HEK293 (cell line): ENCODE measurements around the gene KIAA0319L.
A peak's percentile ranks its signal among the peaks of the same experiment; 100 is the strongest.

Experiments
- CTCF ChIA-PET: fragments of 350-600 bp; formaldehyde crosslinking; extraction: SDS; loops from one replicate; lab custom pipeline; 2021; ENCODE audit warnings: antibody characterized with exemption; lab: Yijun Ruan, JAX
- POLR2A ChIA-PET: fragments of 300-600 bp; formaldehyde crosslinking; extraction: SDS; loops from one replicate; lab custom pipeline; 2020; ENCODE audit warnings: antibody characterized with exemption, inconsistent platforms; lab: Yijun Ruan, JAX
- H3K27ac ChIP-seq: fragments of 200-500 bp; sonication (Bioruptor generic); 2 replicates; pipeline ENCODE4 v1.5.1; 2014; ENCODE audit warnings: low read depth, low read length, control low read depth, inconsistent platforms; ENCODE audit errors: extremely low read depth
- H3K36me3 ChIP-seq, 2 experiments: fragments of 200-500 bp in 1 of 2; sonication (Bioruptor generic) in 1 of 2; 1 replicate in 1 of 2; 2 replicates in 1 of 2; pipeline ENCODE4 v1.5.1; 2014 to 2017; ENCODE audit warnings: inconsistent platforms in 2 of 2, low read length in 2 of 2; ENCODE audit not compliant: control insufficient read depth in 2 of 2, insufficient read depth in 1 of 2
- H3K4me1 ChIP-seq: fragments of 200-500 bp; sonication (Bioruptor generic); 2 replicates; pipeline ENCODE4 v1.5.1; 2014; ENCODE audit warnings: mild to moderate bottlenecking, low read length, inconsistent platforms; ENCODE audit not compliant: control insufficient read depth, insufficient read depth
- H3K4me3 ChIP-seq: 2 replicates; pipeline ENCODE4 v1.5.1; 2011; ENCODE audit warnings: low read depth, mild to moderate bottlenecking, control low read depth, low read length, moderate library complexity
- H3K9me3 ChIP-seq: fragments of 200-500 bp; sonication (Bioruptor generic); 2 replicates; pipeline ENCODE4 v1.5.1; 2014; ENCODE audit warnings: low read depth, low read length, inconsistent platforms; ENCODE audit not compliant: control insufficient read depth, insufficient read depth
- FEZF1 ChIP-seq: fragments of 450-650 bp; formaldehyde crosslinking; IDR thresholded peaks from 2 replicates; pipeline ENCODE4 v1.5.1; 2016; ENCODE audit warnings: missing biosample characterization, missing genetic modification characterization
- ZNF221 ChIP-seq: fragments of 450-650 bp; formaldehyde crosslinking; IDR thresholded peaks from 2 replicates; pipeline ENCODE4 v1.5.1; 2017; ENCODE audit warnings: missing biosample characterization, missing genetic modification characterization, borderline replicate concordance
- ZNF292 ChIP-seq: fragments of 450-650 bp; formaldehyde crosslinking; IDR thresholded peaks from 2 replicates; pipeline ENCODE4 v1.5.1; 2016; ENCODE audit warnings: low read depth, missing biosample characterization, missing genetic modification characterization, borderline replicate concordance
- ZNF510 ChIP-seq: fragments of 450-650 bp; formaldehyde crosslinking; IDR thresholded peaks from 2 replicates; pipeline ENCODE4 v1.5.1; 2018; ENCODE audit warnings: mild to moderate bottlenecking, missing genetic modification characterization, missing biosample characterization; ENCODE audit not compliant: insufficient replicate concordance
- ZNF610 ChIP-seq: fragments of 450-650 bp; formaldehyde crosslinking; IDR thresholded peaks from 2 replicates; pipeline ENCODE4 v1.5.1; 2016; ENCODE audit warnings: missing biosample characterization, missing genetic modification characterization, borderline replicate concordance
- TF ChIP-seq, protein P1 (sequence below): fragments of 450-650 bp; formaldehyde crosslinking; IDR thresholded peaks from 2 replicates; pipeline ENCODE4 v1.5.1; 2016; ENCODE audit warnings: missing biosample characterization, missing genetic modification characterization
- TF ChIP-seq, protein P2 (sequence below): fragments of 450-650 bp; formaldehyde crosslinking; IDR thresholded peaks from 2 replicates; pipeline ENCODE4 v1.5.1; 2016; ENCODE audit warnings: missing biosample characterization, missing genetic modification characterization
- TF ChIP-seq, protein P3 (sequence below): fragments of 450-650 bp; formaldehyde crosslinking; IDR thresholded peaks from 2 replicates; pipeline ENCODE4 v1.5.1; 2016; ENCODE audit warnings: missing biosample characterization, missing genetic modification characterization
- TF ChIP-seq, protein P4 (sequence below): fragments of 450-650 bp; formaldehyde crosslinking; IDR thresholded peaks from 2 replicates; pipeline ENCODE4 v1.5.1; 2017; ENCODE audit warnings: missing biosample characterization, missing genetic modification characterization
- TF ChIP-seq, protein P5 (sequence below): fragments of 450-650 bp; formaldehyde crosslinking; IDR thresholded peaks from 2 replicates; pipeline ENCODE4 v1.5.1; 2016; ENCODE audit warnings: missing biosample characterization, missing genetic modification characterization, borderline replicate concordance
- TF ChIP-seq, protein P6 (sequence below): fragments of 450-650 bp; formaldehyde crosslinking; IDR thresholded peaks from 2 replicates; pipeline ENCODE4 v1.5.1; 2017; ENCODE audit warnings: missing biosample characterization, missing genetic modification characterization

Gene KIAA0319L

DNA sequence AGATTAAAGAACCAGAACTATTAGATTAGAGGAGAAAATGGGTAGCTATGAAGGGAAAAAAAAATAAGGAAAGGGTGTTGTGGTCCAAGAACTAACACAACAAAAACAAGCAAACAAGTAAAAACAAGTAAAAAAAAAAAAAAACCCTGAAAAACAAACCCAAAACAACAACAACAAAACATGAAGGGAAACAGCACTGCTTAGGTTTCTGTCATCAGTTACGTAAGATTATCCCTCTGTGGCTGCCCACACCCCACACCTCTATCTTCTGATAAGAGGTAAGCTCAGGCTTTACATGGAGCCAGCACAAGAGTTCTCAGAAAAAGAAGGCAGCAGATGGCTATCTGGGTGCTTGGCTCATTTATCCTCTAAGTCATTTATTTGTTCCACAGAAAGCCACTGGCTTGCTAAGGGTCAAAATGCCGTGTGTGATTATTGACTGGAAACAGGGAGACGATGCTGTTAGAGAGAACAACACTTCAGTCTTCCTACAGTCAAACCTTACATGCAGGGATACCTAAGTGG, 57.5 kb downstream of the KIAA0319L start (continued):
- TF ChIP-seq, protein P1, sequence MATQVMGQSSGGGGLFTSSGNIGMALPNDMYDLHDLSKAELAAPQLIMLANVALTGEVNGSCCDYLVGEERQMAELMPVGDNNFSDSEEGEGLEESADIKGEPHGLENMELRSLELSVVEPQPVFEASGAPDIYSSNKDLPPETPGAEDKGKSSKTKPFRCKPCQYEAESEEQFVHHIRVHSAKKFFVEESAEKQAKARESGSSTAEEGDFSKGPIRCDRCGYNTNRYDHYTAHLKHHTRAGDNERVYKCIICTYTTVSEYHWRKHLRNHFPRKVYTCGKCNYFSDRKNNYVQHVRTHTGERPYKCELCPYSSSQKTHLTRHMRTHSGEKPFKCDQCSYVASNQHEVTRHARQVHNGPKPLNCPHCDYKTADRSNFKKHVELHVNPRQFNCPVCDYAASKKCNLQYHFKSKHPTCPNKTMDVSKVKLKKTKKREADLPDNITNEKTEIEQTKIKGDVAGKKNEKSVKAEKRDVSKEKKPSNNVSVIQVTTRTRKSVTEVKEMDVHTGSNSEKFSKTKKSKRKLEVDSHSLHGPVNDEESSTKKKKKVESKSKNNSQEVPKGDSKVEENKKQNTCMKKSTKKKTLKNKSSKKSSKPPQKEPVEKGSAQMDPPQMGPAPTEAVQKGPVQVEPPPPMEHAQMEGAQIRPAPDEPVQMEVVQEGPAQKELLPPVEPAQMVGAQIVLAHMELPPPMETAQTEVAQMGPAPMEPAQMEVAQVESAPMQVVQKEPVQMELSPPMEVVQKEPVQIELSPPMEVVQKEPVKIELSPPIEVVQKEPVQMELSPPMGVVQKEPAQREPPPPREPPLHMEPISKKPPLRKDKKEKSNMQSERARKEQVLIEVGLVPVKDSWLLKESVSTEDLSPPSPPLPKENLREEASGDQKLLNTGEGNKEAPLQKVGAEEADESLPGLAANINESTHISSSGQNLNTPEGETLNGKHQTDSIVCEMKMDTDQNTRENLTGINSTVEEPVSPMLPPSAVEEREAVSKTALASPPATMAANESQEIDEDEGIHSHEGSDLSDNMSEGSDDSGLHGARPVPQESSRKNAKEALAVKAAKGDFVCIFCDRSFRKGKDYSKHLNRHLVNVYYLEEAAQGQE: no peak
- TF ChIP-seq ZNF610: no peak
- TF ChIP-seq, protein P2, sequence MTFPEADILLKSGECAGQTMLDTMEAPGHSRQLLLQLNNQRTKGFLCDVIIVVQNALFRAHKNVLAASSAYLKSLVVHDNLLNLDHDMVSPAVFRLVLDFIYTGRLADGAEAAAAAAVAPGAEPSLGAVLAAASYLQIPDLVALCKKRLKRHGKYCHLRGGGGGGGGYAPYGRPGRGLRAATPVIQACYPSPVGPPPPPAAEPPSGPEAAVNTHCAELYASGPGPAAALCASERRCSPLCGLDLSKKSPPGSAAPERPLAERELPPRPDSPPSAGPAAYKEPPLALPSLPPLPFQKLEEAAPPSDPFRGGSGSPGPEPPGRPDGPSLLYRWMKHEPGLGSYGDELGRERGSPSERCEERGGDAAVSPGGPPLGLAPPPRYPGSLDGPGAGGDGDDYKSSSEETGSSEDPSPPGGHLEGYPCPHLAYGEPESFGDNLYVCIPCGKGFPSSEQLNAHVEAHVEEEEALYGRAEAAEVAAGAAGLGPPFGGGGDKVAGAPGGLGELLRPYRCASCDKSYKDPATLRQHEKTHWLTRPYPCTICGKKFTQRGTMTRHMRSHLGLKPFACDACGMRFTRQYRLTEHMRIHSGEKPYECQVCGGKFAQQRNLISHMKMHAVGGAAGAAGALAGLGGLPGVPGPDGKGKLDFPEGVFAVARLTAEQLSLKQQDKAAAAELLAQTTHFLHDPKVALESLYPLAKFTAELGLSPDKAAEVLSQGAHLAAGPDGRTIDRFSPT (tag by site-specific recombination): no peak
- no peak for TF ChIP-seq ZNF221 (tag by site-specific recombination)
- TF ChIP-seq, protein P3, sequence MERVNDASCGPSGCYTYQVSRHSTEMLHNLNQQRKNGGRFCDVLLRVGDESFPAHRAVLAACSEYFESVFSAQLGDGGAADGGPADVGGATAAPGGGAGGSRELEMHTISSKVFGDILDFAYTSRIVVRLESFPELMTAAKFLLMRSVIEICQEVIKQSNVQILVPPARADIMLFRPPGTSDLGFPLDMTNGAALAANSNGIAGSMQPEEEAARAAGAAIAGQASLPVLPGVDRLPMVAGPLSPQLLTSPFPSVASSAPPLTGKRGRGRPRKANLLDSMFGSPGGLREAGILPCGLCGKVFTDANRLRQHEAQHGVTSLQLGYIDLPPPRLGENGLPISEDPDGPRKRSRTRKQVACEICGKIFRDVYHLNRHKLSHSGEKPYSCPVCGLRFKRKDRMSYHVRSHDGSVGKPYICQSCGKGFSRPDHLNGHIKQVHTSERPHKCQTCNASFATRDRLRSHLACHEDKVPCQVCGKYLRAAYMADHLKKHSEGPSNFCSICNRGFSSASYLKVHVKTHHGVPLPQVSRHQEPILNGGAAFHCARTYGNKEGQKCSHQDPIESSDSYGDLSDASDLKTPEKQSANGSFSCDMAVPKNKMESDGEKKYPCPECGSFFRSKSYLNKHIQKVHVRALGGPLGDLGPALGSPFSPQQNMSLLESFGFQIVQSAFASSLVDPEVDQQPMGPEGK (tag by site-specific recombination): 0 out of 2 replicates have a peak, but pooled peaks have one; percentile 27
- TF ChIP-seq, protein P4, sequence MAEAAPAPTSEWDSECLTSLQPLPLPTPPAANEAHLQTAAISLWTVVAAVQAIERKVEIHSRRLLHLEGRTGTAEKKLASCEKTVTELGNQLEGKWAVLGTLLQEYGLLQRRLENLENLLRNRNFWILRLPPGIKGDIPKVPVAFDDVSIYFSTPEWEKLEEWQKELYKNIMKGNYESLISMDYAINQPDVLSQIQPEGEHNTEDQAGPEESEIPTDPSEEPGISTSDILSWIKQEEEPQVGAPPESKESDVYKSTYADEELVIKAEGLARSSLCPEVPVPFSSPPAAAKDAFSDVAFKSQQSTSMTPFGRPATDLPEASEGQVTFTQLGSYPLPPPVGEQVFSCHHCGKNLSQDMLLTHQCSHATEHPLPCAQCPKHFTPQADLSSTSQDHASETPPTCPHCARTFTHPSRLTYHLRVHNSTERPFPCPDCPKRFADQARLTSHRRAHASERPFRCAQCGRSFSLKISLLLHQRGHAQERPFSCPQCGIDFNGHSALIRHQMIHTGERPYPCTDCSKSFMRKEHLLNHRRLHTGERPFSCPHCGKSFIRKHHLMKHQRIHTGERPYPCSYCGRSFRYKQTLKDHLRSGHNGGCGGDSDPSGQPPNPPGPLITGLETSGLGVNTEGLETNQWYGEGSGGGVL (tag by site-specific recombination): no peak
- TF ChIP-seq, protein P5, sequence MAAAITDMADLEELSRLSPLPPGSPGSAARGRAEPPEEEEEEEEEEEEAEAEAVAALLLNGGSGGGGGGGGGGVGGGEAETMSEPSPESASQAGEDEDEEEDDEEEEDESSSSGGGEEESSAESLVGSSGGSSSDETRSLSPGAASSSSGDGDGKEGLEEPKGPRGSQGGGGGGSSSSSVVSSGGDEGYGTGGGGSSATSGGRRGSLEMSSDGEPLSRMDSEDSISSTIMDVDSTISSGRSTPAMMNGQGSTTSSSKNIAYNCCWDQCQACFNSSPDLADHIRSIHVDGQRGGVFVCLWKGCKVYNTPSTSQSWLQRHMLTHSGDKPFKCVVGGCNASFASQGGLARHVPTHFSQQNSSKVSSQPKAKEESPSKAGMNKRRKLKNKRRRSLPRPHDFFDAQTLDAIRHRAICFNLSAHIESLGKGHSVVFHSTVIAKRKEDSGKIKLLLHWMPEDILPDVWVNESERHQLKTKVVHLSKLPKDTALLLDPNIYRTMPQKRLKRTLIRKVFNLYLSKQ (tag by site-specific recombination): no peak
- TF ChIP-seq ZNF510: no peak
- TF ChIP-seq FEZF1 (tag by site-specific recombination): no peak
- TF ChIP-seq, all 188 proteins: peak for 3

- ChIA-PET CTCF (interaction anchor here (0.7 to 1.8 kb wide), 2 partner anchors 10 to 48 kb away, joined by 3 to 4 read pairs; no protein-coding TSS in a partner anchor), POLR2A (no interaction called here)
These were observed 58.0 kb downstream of the KIAA0319L start for GRCh38 chr1:35499231-35499630.

More at GRCh38 chr1:35499231-35499630, 58.0 kb downstream of the KIAA0319L start:
- Histone ChIP-seq H3K9me3 (no peaks in the 10 kb centered on the region), H3K36me3 (peaks cover 0 to 3% of the 10 kb centered on the region in 2 experiments; a peak in 1 of 3 replicates), H3K27ac (no peak overlapping the region), H3K4me1 (no peaks in the 10 kb centered on the region), H3K4me3 (no peak overlapping the region)
- TF ChIP-seq ZNF292 (tag by site-specific recombination): no peak
- TF ChIP-seq, protein P6, sequence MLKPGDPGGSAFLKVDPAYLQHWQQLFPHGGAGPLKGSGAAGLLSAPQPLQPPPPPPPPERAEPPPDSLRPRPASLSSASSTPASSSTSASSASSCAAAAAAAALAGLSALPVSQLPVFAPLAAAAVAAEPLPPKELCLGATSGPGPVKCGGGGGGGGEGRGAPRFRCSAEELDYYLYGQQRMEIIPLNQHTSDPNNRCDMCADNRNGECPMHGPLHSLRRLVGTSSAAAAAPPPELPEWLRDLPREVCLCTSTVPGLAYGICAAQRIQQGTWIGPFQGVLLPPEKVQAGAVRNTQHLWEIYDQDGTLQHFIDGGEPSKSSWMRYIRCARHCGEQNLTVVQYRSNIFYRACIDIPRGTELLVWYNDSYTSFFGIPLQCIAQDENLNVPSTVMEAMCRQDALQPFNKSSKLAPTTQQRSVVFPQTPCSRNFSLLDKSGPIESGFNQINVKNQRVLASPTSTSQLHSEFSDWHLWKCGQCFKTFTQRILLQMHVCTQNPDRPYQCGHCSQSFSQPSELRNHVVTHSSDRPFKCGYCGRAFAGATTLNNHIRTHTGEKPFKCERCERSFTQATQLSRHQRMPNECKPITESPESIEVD (tag by site-specific recombination): 0 out of 2 replicates have a peak, but pooled peaks have one; percentile 21
